T-helper 2 cell (primary cell): ENCODE measurements around the gene SUGP2.
"Not testable (repeated sequence)": the region's sequence is repeated elsewhere in the genome, so short reads cannot be mapped to it uniquely, and the experiment has no call there.

Experiments
- DNase-seq, 5 experiments: peaks; one replicate each; pipeline versions ENCODE4 v3.0.0 to v3.0.0-alpha.2; 2012 to 2022

Gene SUGP2

DNA sequence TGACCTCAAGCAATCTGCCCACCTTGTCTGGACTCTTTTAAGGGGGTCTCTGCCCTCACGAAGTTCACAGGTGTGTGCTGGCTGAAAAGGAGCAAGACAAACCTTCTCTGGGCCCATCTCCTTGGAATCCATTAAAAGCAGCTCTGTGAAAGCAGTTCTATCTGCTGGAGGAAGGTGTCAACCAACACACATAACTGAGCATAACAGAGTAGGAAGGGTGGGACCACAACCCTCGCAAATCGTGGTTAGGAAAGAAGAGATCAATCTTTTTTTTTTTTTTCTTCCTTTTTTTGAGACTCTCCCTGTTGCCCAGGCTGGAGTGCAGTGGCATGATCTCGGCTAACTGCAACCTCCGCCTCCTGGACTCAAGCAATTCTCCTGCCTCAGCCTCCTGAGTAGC lies 1.4 kb downstream of the SUGP2 start:
- DNase-seq: peak in 1 of 5 experiments; percentile 38

- DNase-seq: no peak
Observed at GRCh38 chr19:19028526-19028925, 4.8 kb downstream of the SUGP2 start.

DNA sequence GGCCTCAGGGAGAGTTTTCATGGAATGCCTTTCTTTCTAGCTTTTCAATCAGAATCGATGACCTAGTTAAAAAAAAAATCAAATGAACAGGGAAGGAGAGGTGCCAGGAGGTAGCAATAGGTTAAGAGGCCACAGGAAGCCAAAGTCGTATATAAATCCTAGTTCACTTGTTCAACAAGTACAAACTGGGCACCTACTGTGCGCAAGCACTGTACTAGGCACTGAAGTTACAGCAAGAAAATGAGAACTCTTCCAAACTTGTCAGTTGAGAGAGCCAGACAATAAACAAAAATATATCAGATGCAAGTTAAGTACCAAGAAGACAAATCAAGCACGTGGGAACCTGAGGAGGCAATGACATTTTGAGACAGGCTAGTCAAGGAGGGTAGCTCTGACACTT lies 6.1 kb downstream of the SUGP2 start:
- DNase-seq: no peak

DNA sequence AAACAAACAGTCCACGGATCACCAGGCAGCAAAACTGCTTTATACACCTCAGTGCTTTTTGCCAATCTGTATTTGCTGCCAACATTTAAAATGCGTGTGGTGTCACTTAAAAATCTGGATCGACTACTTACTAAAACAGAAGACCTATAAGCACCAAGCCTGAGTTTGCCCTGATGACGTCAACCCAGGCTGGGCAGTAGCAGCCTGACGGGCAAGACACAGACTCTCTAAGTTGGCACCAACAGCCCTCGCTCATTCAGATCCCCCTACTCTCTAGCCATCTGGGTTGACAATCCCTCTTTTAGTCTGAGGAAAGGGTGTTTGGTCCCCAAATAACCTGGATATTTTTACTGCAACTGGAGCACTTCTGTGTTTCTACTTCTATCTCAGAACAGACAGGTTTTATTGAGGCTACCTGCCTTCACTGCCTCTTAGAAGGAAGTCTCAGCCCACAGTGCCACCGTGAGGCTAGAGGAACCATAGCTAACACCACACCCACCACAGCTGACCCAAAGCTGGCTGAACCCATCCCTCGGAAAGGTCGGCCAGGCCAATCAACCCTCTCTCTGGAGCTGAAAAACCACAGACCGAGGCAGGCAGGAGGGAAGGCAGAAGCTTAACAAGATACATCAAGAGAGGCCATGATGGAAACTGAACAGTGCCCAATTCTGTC lies 6.9 kb downstream of the SUGP2 start:
- no peak for DNase-seq

DNA sequence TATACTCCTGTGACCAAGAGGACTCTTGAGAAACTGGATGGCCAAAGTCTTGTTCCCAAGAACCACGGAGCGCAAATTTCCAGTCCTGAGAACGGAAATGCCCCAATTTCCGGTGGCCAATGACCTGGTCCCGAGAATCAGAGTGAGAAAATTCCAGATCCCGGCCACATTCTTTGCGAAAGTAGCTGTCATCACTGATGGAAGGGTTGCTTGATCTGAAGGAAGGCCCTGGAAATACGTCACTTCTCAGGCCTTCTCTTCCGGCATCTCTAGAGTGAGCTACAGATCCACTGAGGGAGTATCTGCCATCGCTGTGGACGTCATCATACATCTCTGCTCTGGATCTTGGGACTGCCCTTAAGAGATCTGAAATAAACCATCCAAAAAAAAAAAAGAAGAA lies 7.5 kb downstream of the SUGP2 start:
- DNase-seq: no peak

DNA sequence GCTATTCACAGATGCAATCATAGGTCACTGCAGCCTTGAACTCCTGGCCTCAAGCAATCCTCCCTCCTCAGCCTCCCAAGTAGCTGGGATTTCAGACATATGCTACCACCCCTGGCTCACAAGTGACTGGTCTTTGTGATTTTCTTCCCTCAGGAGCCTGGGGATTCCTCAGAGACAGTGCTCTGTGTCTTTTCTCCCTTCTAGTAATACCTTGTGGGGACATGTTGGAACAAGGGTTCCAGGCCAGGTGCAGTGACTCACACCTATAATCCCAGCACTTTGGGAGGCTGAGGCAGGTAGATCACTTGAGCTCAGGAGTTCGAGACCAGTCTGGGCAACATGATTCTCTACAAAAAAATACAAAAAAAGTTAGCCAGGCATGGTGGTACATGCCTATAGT lies 9.9 kb downstream of the SUGP2 start:
- DNase-seq: not testable (repeated sequence)

- no peak for DNase-seq
Observed at GRCh38 chr19:19022380-19022961, 10.8 kb downstream of the SUGP2 start.

- DNase-seq: no peak
Observed at GRCh38 chr19:19021115-19021514, 12.2 kb downstream of the SUGP2 start.

- DNase-seq: peak in 1 of 5 experiments; percentile 51
Observed at GRCh38 chr19:19010551-19010950, 22.8 kb downstream of the SUGP2 start.

GRCh38 chr19:19009951-19010350 lies 23.4 kb downstream of the SUGP2 start:
- DNase-seq: no peak

- DNase-seq: no peak
Observed at GRCh38 chr19:19006213-19006612, 27.1 kb downstream of the SUGP2 start.

- no peak for DNase-seq
Observed at GRCh38 chr19:19004144-19004543, 29.2 kb downstream of the SUGP2 start.

GRCh38 chr19:18999896-19000620 lies 33.3 kb downstream of the SUGP2 start:
- DNase-seq: no peak

DNA sequence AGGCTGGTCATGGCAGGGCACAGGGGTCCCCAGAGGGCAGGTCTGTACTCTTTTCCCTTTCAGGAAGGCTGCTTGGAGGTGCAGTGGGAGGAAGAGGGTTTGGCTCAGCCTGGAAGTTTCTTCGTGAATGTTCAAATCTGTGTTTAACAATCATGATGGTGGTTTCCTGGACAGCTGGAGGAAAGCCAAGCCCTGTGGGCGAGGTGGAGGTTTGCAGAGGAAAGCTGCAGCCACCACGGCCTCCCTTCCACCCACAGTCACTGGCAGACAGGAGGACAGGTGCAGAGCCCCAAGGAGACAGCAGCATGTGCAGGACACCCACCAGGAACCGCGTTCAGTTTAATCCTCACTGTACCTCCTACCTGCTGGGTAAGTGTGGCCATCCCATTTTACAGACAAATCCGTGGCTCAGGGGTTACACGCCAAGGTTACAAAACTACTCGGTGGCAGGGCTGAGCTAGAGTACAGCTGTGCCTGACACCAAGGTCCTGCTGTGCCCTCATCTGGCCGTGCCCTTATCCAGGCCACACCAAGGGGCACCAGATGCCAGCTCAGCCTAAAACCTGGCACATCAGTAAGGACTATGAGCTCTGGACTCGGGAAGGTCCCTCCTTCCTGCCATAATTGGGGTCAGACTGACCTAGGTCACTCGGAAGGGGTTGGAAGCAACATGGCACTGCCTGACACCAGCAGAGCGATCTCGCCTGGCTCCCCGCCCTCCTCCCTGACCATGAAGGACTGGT lies 34.1 kb downstream of the SUGP2 start:
- DNase-seq: peak in 1 of 5 experiments; percentile 11

DNA sequence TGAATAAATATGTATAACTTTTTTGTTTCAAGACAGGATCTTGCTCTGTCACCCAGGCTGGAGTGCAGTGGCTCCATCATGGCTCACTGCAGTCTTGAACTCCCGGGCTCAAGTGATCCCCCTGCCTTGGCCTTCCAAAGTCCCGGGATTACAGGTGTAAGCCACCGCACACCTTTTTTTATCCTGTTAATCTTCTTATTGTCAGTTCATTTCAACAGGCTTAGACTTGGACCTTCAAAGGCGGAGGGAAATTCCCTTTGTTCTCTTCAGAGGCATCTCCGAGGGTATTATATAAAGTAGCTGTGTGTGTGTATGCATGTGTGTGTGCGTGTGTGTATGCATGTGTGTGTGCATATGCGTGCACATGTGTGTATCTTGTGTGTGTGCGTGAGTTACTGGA lies 35.0 kb downstream of the SUGP2 start:
- DNase-seq: no peak

GRCh38 chr19:18996796-18997394 lies 36.4 kb downstream of the SUGP2 start:
- DNase-seq: no peak

- DNase-seq: no peak
Observed at GRCh38 chr19:18996351-18996750, 37.0 kb downstream of the SUGP2 start.

DNA sequence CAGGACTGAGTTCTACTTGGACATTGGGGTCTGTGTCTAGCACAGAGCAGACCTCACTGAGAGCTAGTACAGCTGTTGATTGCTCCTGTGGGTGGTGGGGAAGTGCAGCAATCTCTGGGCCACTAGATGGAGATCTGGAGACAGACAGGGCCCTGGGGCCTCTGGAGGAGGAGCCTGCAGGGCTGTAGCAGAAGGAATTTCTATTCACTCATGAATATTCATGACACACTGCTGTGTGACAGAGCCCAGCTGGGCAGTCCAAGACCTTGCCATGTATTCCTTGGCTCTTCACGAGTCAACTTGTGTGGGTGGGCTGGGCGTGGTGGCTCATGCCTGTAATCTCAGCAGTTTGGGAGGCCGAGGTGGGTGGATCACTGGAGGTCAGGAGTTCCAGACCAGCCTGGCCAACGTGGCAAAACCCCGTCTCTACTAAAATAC lies 37.5 kb downstream of the SUGP2 start:
- peak in 1 of 5 experiments; percentile 40 for DNase-seq

DNA sequence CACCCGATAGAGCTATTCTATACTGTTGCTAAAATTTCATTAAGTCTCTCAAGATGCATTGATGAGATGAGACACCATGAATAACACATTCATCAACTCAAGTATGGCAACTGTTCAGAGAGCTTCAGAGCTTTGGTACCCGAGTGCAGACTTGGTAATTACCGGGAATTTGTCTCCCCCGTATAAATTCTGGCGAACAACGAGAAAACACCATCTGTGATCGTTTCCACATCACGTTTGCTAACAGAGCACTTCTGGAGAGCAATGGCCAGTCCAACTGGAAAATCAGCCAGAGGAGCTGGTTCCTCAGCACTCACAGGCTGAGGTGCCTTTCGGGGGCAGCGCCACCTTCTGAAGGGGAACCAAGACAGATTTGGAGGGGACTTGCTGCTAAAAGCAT lies 40.2 kb downstream of the SUGP2 start:
- no peak for DNase-seq

DNA sequence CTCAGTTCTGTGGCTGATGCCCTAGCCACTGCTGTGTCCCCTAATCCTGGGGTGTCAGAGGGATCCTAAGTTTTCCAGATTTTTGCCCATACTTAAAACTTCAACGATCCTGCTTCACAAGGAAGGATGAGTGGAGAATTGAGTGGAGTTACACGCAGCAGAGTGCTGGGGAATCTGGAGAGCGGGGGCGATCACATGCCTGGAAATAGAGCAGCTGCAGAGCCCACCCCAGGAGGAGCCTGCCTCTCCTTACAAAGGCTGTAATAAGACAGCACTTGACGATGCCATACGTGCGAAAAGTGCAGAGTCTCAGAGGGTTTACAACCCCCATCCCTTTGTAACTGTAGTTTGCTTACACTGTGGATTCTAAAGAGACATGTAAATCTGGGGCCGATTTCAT lies 40.6 kb downstream of the SUGP2 start:
- no peak for DNase-seq

DNA sequence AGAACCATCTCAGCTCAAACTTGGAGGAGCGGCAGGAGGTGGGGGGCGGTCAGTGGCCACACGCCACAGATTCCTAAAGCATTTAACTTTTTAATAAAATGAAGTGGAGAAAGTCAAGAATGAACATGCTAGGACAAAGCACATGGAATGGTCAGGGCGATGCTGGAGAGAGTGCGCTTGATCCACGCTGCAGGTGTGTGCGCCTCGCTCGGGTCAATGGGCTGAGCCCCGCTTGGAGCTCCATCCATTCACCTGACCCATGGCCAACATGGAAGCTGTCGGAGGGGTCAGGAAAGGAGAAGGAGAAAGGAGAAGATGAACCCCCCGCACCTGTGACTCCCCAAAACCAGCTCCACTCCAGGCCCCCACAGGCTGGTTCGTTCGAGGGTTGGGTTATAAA lies 41.8 kb downstream of the SUGP2 start:
- DNase-seq: no peak

- DNase-seq: no peak
Observed at GRCh38 chr19:18991006-18991405, 42.3 kb downstream of the SUGP2 start.
